Memory B cell (primary cell): ENCODE results near the gene UBA5.

ENCODE experiments used
- ATAC-seq: fragments of 150-1000 bp; cut with Tn5 transposase; 2 replicates; pipeline ENCODE4 v1.10.0; 2021; ENCODE audit warnings: low read depth, mild to moderate bottlenecking, moderate library complexity
- DNase-seq, 2 donors: peaks; one replicate each; pipeline ENCODE4 v3.0.0; 2022; ENCODE audit warnings: low spot score in 2 of 2
- H3K27ac Mint-ChIP-seq: one replicate; pipeline ENCODE4 v1.8.0; 2022; ENCODE audit warnings: mild to moderate bottlenecking, moderate library complexity, mixed read lengths
- H3K27me3 Mint-ChIP-seq: one replicate; pipeline ENCODE4 v1.8.0; 2022; ENCODE audit warnings: mixed read lengths
- H3K36me3 Mint-ChIP-seq: one replicate; pipeline ENCODE4 v1.8.0; 2022; ENCODE audit warnings: mild to moderate bottlenecking, mixed read lengths
- H3K4me1 Mint-ChIP-seq: one replicate; pipeline ENCODE4 v1.8.0; 2022; ENCODE audit warnings: mixed read lengths
- H3K4me3 Mint-ChIP-seq: one replicate; pipeline ENCODE4 v1.8.0; 2022; ENCODE audit warnings: mild to moderate bottlenecking, moderate library complexity, mixed read lengths
- H3K9me3 Mint-ChIP-seq: one replicate; pipeline ENCODE4 v1.8.0; 2022; ENCODE audit warnings: mixed read lengths

The UBA5 gene

GRCh38 chr3:132713977-132714727 lies 54.0 kb downstream of the UBA5 start:
- H3K27ac Mint-ChIP-seq = no peak overlapping the region

GRCh38 chr3:132716372-132716771 lies 56.2 kb downstream of the UBA5 start:
- DNase-seq (no peak), ATAC-seq (no peak)
- H3K27ac Mint-ChIP-seq = no peak overlapping the region
- peaks cover 19% of the 10 kb centered on the region for H3K4me1 Mint-ChIP-seq
- H3K27me3 Mint-ChIP-seq = no peaks in the 10 kb centered on the region
- no peaks in the 10 kb centered on the region for H3K9me3 Mint-ChIP-seq
- H3K4me3 Mint-ChIP-seq = no peak overlapping the region
- H3K36me3 Mint-ChIP-seq = peaks cover 21% of the 10 kb centered on the region

More at GRCh38 chr3:132713977-132714727, 54.0 kb downstream of the UBA5 start:
- Mint-ChIP-seq H3K4me1 (peaks cover 4% of the 10 kb centered on the region), H3K4me3 (no peak overlapping the region), H3K36me3 (peaks cover 28% of the 10 kb centered on the region), H3K9me3 (no peaks in the 10 kb centered on the region), H3K27me3 (no peaks in the 10 kb centered on the region)
- DNase-seq (no peak), ATAC-seq (no peak)

DNA sequence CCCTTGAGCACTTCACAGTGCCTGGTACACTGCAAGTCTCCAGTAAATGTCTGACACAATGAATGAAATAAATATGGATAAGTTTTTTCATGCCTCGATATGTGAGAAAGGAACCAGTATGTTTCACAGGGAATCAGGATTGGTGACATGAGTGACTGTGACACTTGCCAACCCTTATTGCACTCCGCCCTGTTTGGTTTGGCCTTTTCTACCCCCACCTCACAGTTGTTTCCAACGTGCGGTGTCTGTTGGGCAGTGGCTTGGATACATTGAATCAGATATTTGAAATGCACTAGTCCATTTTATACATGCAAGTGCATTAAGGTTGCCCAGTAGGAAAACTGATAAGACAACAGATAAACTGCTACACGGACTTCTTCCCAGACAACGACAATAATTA lies 60.1 kb downstream of the UBA5 start:
- H3K4me3 Mint-ChIP-seq = peak overlapping the region; percentile 69
- H3K27me3 Mint-ChIP-seq = no peaks in the 10 kb centered on the region
- H3K27ac Mint-ChIP-seq = peak overlapping the region; percentile 24
- H3K36me3 Mint-ChIP-seq = peaks cover 14% of the 10 kb centered on the region
- ATAC-seq (no peak), DNase-seq (no peak)
- H3K4me1 Mint-ChIP-seq = peaks cover 26% of the 10 kb centered on the region
- H3K9me3 Mint-ChIP-seq = no peaks in the 10 kb centered on the region

DNA sequence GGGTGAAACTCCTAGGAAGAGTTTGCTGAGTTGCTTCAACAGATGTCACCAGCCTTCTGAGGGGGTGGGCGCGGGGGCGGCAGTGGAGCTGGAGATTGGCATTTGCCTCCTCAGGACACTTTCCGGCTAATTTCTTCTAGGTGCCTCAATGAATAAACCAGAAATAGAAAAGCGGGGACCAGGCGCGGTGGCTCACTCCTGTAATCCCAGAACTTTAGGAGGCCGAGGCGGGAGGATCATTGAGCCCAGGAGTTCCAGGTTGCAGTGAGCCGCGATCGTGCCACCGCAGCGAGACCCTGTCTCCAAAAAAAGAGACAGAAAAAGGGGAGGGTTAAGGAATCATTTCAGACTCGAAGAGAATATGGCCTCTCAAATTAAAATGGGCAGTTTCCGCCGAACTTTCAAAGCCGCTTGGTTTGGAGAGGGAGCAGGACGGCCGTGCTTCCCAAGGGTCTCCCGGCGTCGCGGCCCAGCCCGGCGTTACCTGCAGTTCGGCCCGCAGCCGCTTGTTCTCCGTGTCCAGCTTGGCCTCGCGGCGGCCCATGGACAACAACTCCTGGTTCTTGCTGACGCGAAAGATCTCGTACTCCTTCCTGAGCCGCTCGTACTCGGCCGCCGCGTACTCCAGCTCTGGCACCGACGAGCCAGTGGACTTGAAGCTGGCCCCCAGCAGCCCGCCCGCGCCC lies 61.5 kb downstream of the UBA5 start:
- no peak for DNase-seq
- Mint-ChIP-seq H3K4me3 (peak overlapping the region; percentile 89), H3K36me3 (peaks cover 11% of the 10 kb centered on the region), H3K27ac (peak overlapping the region; percentile 84), H3K9me3 (no peaks in the 10 kb centered on the region), H3K4me1 (peaks cover 26% of the 10 kb centered on the region), H3K27me3 (no peaks in the 10 kb centered on the region)
- ATAC-seq = peak; percentile 12

GRCh38 chr3:132722165-132723023 lies 62.3 kb downstream of the UBA5 start, which contains the start of gene NPHP3:
Gene NPHP3, minus strand, starts transcription at chr3:132722409. Its CDS starts 54 bp downstream, at chr3:132722355.
- H3K36me3 Mint-ChIP-seq = peaks cover 10% of the 10 kb centered on the region
- H3K27me3 Mint-ChIP-seq = no peaks in the 10 kb centered on the region
- H3K4me1 Mint-ChIP-seq = peaks cover 26% of the 10 kb centered on the region
- peak within 1 kb of the TSS; percentile 89 for H3K4me3 Mint-ChIP-seq
- H3K9me3 Mint-ChIP-seq = no peaks in the 10 kb centered on the region
- peak; percentile 77 to 87 for DNase-seq
- ATAC-seq = peak; percentile 80
- peak within 1 kb of the TSS; percentile 84 for H3K27ac Mint-ChIP-seq

DNA sequence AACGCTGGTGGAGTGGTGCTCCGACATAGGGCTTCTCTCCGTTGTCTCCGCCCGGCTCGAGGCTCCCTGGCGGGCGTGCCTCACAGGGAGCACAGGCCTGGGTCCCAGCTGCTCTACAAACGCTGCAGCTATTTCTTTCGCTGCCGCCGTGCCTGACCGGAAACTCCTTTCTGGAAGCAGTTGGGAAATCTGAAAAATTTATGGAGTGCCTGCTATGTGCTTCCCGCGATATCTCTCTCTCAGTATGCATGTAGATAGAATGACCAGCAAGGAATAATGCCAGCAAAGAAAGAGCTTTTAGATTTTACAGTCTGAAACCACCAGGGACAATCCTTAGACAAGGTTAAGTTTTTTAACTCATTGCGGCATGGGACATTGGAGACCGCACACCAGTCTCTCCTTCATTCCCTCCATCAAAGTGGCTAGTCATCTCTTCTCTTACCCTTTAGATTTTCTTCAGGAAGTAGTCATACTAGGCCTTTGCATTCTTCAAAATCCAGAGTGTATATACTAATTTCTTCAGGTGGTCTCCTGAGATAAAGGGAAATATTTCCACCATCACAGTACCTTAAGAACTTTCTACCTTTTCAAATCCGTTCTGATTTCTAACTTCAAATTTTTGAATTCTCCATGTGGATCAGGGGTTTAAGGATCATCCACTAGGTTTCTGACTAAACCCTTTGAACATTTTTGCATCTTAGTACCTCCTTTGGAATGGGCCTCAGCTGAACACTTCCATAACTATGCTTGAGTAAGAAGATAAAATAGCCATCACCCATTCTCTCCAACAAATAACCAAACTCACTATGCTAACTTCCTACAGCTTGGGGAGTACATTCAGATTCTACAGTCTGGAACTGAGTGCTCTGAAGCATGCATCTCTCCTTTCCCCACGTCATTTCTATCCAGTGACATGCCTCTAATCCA lies 63.2 kb downstream of the UBA5 start:
- H3K4me1 Mint-ChIP-seq = peaks cover 26% of the 10 kb centered on the region
- peak overlapping the region; percentile 6 for H3K27ac Mint-ChIP-seq
- no peak for DNase-seq
- H3K9me3 Mint-ChIP-seq = no peaks in the 10 kb centered on the region
- ATAC-seq = no peak
- H3K27me3 Mint-ChIP-seq = no peaks in the 10 kb centered on the region
- peak overlapping the region; percentile 89 for H3K4me3 Mint-ChIP-seq
- H3K36me3 Mint-ChIP-seq = peaks cover 9% of the 10 kb centered on the region

GRCh38 chr3:132726341-132726823 lies 66.3 kb downstream of the UBA5 start:
- H3K27me3 Mint-ChIP-seq = peaks cover 2% of the 10 kb centered on the region
- H3K4me3 Mint-ChIP-seq = no peak overlapping the region
- no peaks in the 10 kb centered on the region for H3K9me3 Mint-ChIP-seq
- peak; percentile 8 for ATAC-seq
- no peak overlapping the region for H3K27ac Mint-ChIP-seq
- DNase-seq = peak in 1 of 2 donors; percentile 58
- peaks cover 7% of the 10 kb centered on the region for H3K4me1 Mint-ChIP-seq
- no peaks in the 10 kb centered on the region for H3K36me3 Mint-ChIP-seq
